Activated T-cell treated with anti-CD3 and anti-CD28 coated beads, Interleukin-2, amount 50 U/mL, for 24 hours (primary cell): ENCODE data around the gene CNOT9.

Experiments used
- DNase-seq: peaks from one replicate; pipeline ENCODE4 v3.0.0-alpha.2; 2020
- H3K27ac Mint-ChIP-seq: 2 replicates; pipeline ENCODE4 v1.8.0; 2020; ENCODE audit warnings: mild to moderate bottlenecking, mixed read lengths
- H3K27me3 Mint-ChIP-seq: 2 replicates; pipeline ENCODE4 v1.8.0; 2020; ENCODE audit warnings: mixed read lengths
- H3K36me3 Mint-ChIP-seq: 2 replicates; pipeline ENCODE4 v1.8.0; 2020; ENCODE audit warnings: low read depth, mixed read lengths
- H3K4me1 Mint-ChIP-seq: 2 replicates; pipeline ENCODE4 v1.8.0; 2020; ENCODE audit warnings: low read depth, mixed read lengths
- H3K4me3 Mint-ChIP-seq: 2 replicates; pipeline ENCODE4 v1.8.0; 2020; ENCODE audit warnings: mild to moderate bottlenecking, moderate library complexity, mixed read lengths
- H3K9me3 Mint-ChIP-seq: 2 replicates; pipeline ENCODE4 v1.8.0; 2020; ENCODE audit warnings: mixed read lengths

Gene CNOT9

GRCh38 chr2:218615868-218616315 lies 47.3 kb downstream of the CNOT9 start:
- Mint-ChIP-seq H3K4me3 (no peak overlapping the region), H3K27ac (no peak overlapping the region)

GRCh38 chr2:218618102-218618860 lies 49.6 kb downstream of the CNOT9 start:
- Mint-ChIP-seq H3K36me3 (no peaks in the 10 kb centered on the region), H3K27me3 (no peaks in the 10 kb centered on the region), H3K9me3 (no peaks in the 10 kb centered on the region), H3K4me3 (no peak overlapping the region), H3K27ac (no peak overlapping the region), H3K4me1 (no peaks in the 10 kb centered on the region)
- DNase-seq = no peak

More at GRCh38 chr2:218615868-218616315, 47.3 kb downstream of the CNOT9 start:
- no peaks in the 10 kb centered on the region for H3K4me1 Mint-ChIP-seq
- no peaks in the 10 kb centered on the region for H3K27me3 Mint-ChIP-seq
- no peak for DNase-seq
- no peaks in the 10 kb centered on the region for H3K36me3 Mint-ChIP-seq
- H3K9me3 Mint-ChIP-seq = no peaks in the 10 kb centered on the region

- DNase-seq = no peak
- H3K36me3 Mint-ChIP-seq = no peaks in the 10 kb centered on the region
- no peaks in the 10 kb centered on the region for H3K27me3 Mint-ChIP-seq
- H3K4me1 Mint-ChIP-seq = no peaks in the 10 kb centered on the region
- H3K27ac Mint-ChIP-seq = no peak overlapping the region
- H3K9me3 Mint-ChIP-seq = no peaks in the 10 kb centered on the region
- H3K4me3 Mint-ChIP-seq = no peak overlapping the region
These were observed 52.4 kb downstream of the CNOT9 start for GRCh38 chr2:218621007-218621406.

GRCh38 chr2:218622606-218623365 lies 54.1 kb downstream of the CNOT9 start:
- no peaks in the 10 kb centered on the region for H3K27me3 Mint-ChIP-seq
- H3K9me3 Mint-ChIP-seq = no peaks in the 10 kb centered on the region
- DNase-seq = no peak
- H3K4me1 Mint-ChIP-seq = peaks cover under 1% of the 10 kb centered on the region
- H3K27ac Mint-ChIP-seq = no peak overlapping the region
- no peaks in the 10 kb centered on the region for H3K36me3 Mint-ChIP-seq
- H3K4me3 Mint-ChIP-seq = no peak overlapping the region

- no peaks in the 10 kb centered on the region for H3K27me3 Mint-ChIP-seq
- H3K9me3 Mint-ChIP-seq = no peaks in the 10 kb centered on the region
- no peak overlapping the region for H3K4me3 Mint-ChIP-seq
- H3K4me1 Mint-ChIP-seq = peaks cover 4% of the 10 kb centered on the region
- no peak overlapping the region for H3K27ac Mint-ChIP-seq
- DNase-seq = no peak
- no peaks in the 10 kb centered on the region for H3K36me3 Mint-ChIP-seq
These were observed 54.7 kb downstream of the CNOT9 start for GRCh38 chr2:218623366-218623705.

GRCh38 chr2:218626369-218626768 lies 57.7 kb downstream of the CNOT9 start:
- Mint-ChIP-seq H3K4me1 (peaks cover 4% of the 10 kb centered on the region), H3K27ac (no peak overlapping the region), H3K9me3 (no peaks in the 10 kb centered on the region), H3K36me3 (no peaks in the 10 kb centered on the region), H3K27me3 (no peaks in the 10 kb centered on the region), H3K4me3 (no peak overlapping the region)
- DNase-seq = no peak

- Mint-ChIP-seq H3K36me3 (peaks cover 2% of the 10 kb centered on the region), H3K4me3 (no peak overlapping the region), H3K27me3 (no peaks in the 10 kb centered on the region), H3K27ac (no peak overlapping the region), H3K4me1 (peaks cover 4% of the 10 kb centered on the region), H3K9me3 (no peaks in the 10 kb centered on the region)
- DNase-seq = no peak
These were observed 59.3 kb downstream of the CNOT9 start for GRCh38 chr2:218627939-218628338.

- Mint-ChIP-seq H3K4me1 (peaks cover 4% of the 10 kb centered on the region), H3K36me3 (peaks cover 39% of the 10 kb centered on the region), H3K4me3 (no peak overlapping the region), H3K9me3 (no peaks in the 10 kb centered on the region), H3K27me3 (no peaks in the 10 kb centered on the region), H3K27ac (no peak overlapping the region)
- no peak for DNase-seq
These were observed 63.2 kb downstream of the CNOT9 start for GRCh38 chr2:218631837-218632236.

- no peak for DNase-seq
- H3K4me1 Mint-ChIP-seq = no peaks in the 10 kb centered on the region
- H3K36me3 Mint-ChIP-seq = peaks cover 78% of the 10 kb centered on the region
- H3K27ac Mint-ChIP-seq = peak overlapping the region; percentile 56
- H3K27me3 Mint-ChIP-seq = no peaks in the 10 kb centered on the region
- H3K4me3 Mint-ChIP-seq = no peak overlapping the region
- no peaks in the 10 kb centered on the region for H3K9me3 Mint-ChIP-seq
These were observed 67.1 kb downstream of the CNOT9 start for GRCh38 chr2:218635719-218636118.

- no peak for DNase-seq
- Mint-ChIP-seq H3K9me3 (no peaks in the 10 kb centered on the region), H3K4me1 (no peaks in the 10 kb centered on the region), H3K36me3 (peaks cover 98% of the 10 kb centered on the region), H3K27ac (no peak overlapping the region), H3K27me3 (no peaks in the 10 kb centered on the region), H3K4me3 (no peak overlapping the region)
These were observed 69.7 kb downstream of the CNOT9 start for GRCh38 chr2:218638372-218638771.

- Mint-ChIP-seq H3K27me3 (no peaks in the 10 kb centered on the region), H3K36me3 (peaks cover 96% of the 10 kb centered on the region), H3K4me3 (no peak overlapping the region)
These were observed 73.5 kb downstream of the CNOT9 start for GRCh38 chr2:218642121-218642656.

GRCh38 chr2:218642786-218643185 lies 74.1 kb downstream of the CNOT9 start:
- H3K27me3 Mint-ChIP-seq = no peaks in the 10 kb centered on the region
- H3K36me3 Mint-ChIP-seq = peaks cover 96% of the 10 kb centered on the region
- no peak overlapping the region for H3K4me3 Mint-ChIP-seq
- H3K4me1 Mint-ChIP-seq = peaks cover 2% of the 10 kb centered on the region
- H3K27ac Mint-ChIP-seq = no peak overlapping the region
- no peaks in the 10 kb centered on the region for H3K9me3 Mint-ChIP-seq
- DNase-seq = no peak

More at GRCh38 chr2:218642121-218642656, 73.5 kb downstream of the CNOT9 start:
- no peak for DNase-seq
- Mint-ChIP-seq H3K27ac (no peak overlapping the region), H3K4me1 (no peaks in the 10 kb centered on the region), H3K9me3 (no peaks in the 10 kb centered on the region)

GRCh38 chr2:218643751-218644310 lies 75.2 kb downstream of the CNOT9 start:
- H3K4me3 Mint-ChIP-seq = no peak overlapping the region
- no peaks in the 10 kb centered on the region for H3K27me3 Mint-ChIP-seq
- no peak overlapping the region for H3K27ac Mint-ChIP-seq
- DNase-seq = no peak
- no peaks in the 10 kb centered on the region for H3K9me3 Mint-ChIP-seq
- peaks cover 10% of the 10 kb centered on the region for H3K4me1 Mint-ChIP-seq
- peaks cover 96% of the 10 kb centered on the region for H3K36me3 Mint-ChIP-seq

GRCh38 chr2:218644721-218645120 lies 76.1 kb downstream of the CNOT9 start:
- H3K9me3 Mint-ChIP-seq = no peaks in the 10 kb centered on the region
- H3K36me3 Mint-ChIP-seq = peaks cover 96% of the 10 kb centered on the region
- H3K4me1 Mint-ChIP-seq = peaks cover 11% of the 10 kb centered on the region
- H3K27ac Mint-ChIP-seq = no peak overlapping the region
- DNase-seq = no peak
- no peaks in the 10 kb centered on the region for H3K27me3 Mint-ChIP-seq
- no peak overlapping the region for H3K4me3 Mint-ChIP-seq

GRCh38 chr2:218645126-218645525 lies 76.5 kb downstream of the CNOT9 start:
- no peak for DNase-seq
- Mint-ChIP-seq H3K4me3 (no peak overlapping the region), H3K36me3 (peaks cover 96% of the 10 kb centered on the region), H3K27me3 (no peaks in the 10 kb centered on the region), H3K27ac (peak overlapping the region; percentile 33), H3K9me3 (no peaks in the 10 kb centered on the region), H3K4me1 (peaks cover 11% of the 10 kb centered on the region)
